WTC11 (cell line): ENCODE measurements around the gene SEZ6. TPM values are rescaled to one million over a fixed set of nuclear protein-coding genes. Genes with fewer than 3 reads are reported as not detected.

ENCODE experiments used
- ATAC-seq: fragments of 200-7000 bp; cut with Tn5 transposase; 2 replicates; pipeline ENCODE4 v1.10.0; 2021; ENCODE audit warnings: mild to moderate bottlenecking, moderate library complexity
- CTCF ChIA-PET: fragments of 300-600 bp; sonication (Branson Sonifier 250); formaldehyde crosslinking; loops from one replicate; lab custom pipeline; 2021; ENCODE audit warnings: antibody characterized with exemption; lab: Charles Lee
- POLR2A ChIA-PET: fragments of 350-600 bp; sonication (Branson Sonifier 250); formaldehyde crosslinking; loops from one replicate; lab custom pipeline; 2021; ENCODE audit warnings: antibody characterized with exemption; lab: Charles Lee
- DNase-seq: peaks from one replicate; pipeline ENCODE4 v3.0.0; 2021; ENCODE audit warnings: low spot score
- H3K27ac Mint-ChIP-seq: 2 replicates; pipeline ENCODE4 v1.8.0; 2021; ENCODE audit warnings: mixed read lengths
- H3K27me3 Mint-ChIP-seq: 2 replicates; pipeline ENCODE4 v1.8.0; 2021; ENCODE audit warnings: low read depth, mild to moderate bottlenecking, moderate library complexity, mixed read lengths
- H3K36me3 Mint-ChIP-seq: 2 replicates; pipeline ENCODE4 v1.8.0; 2021; ENCODE audit warnings: mixed read lengths
- H3K4me1 Mint-ChIP-seq: 2 replicates; pipeline ENCODE4 v1.8.0; 2022; ENCODE audit warnings: mixed read lengths
- H3K4me3 Mint-ChIP-seq: 2 replicates; pipeline ENCODE4 v1.8.0; 2021; ENCODE audit warnings: mild to moderate bottlenecking, moderate library complexity, mixed read lengths
- H3K9me3 Mint-ChIP-seq: 2 replicates; pipeline ENCODE4 v1.8.0; 2021; ENCODE audit warnings: mixed read lengths
- EMX1 ChIP-seq: fragments of 250-450 bp; sonication (Bioruptor Pico); IDR thresholded peaks from 2 replicates; pipeline ENCODE4 v1.8.0; 2021; ENCODE audit warnings: mild to moderate bottlenecking
- ETV6 ChIP-seq: sonication (generic); formaldehyde crosslinking; IDR thresholded peaks from 2 replicates; pipeline ENCODE4 v1.8.1; 2022; ENCODE audit warnings: mild to moderate bottlenecking, missing genetic modification reagents
- GTF2I ChIP-seq: fragments of 250-450 bp; sonication (Bioruptor Pico); conservative IDR thresholded peaks from 2 replicates; pipeline ENCODE4 v1.4.0; 2021; ENCODE audit warnings: mild to moderate bottlenecking
- IRF2 ChIP-seq: sonication (generic); formaldehyde crosslinking; IDR thresholded peaks from 2 replicates; pipeline ENCODE4 v1.8.0; 2022; ENCODE audit warnings: low read depth, missing genetic modification reagents, borderline replicate concordance
- MXD4 ChIP-seq: fragments of 250-450 bp; sonication (Bioruptor Pico); IDR thresholded peaks from 2 replicates; pipeline ENCODE4 v1.8.0; 2021; ENCODE audit warnings: mild to moderate bottlenecking, moderate library complexity, borderline replicate concordance
- NFATC4 ChIP-seq: fragments of 250-450 bp; sonication (Bioruptor Pico); IDR thresholded peaks from 2 replicates; pipeline ENCODE4 v1.9.0; 2021; ENCODE audit warnings: mild to moderate bottlenecking
- RORB ChIP-seq: fragments of 250-450 bp; sonication (Bioruptor Pico); IDR thresholded peaks from 2 replicates; pipeline ENCODE4 v1.9.0; 2021; ENCODE audit warnings: mild to moderate bottlenecking
- TCF7 ChIP-seq: sonication (generic); formaldehyde crosslinking; IDR thresholded peaks from 2 replicates; pipeline ENCODE4 v1.8.0; 2022; ENCODE audit warnings: mild to moderate bottlenecking, low read depth, missing genetic modification reagents, moderate library complexity
- TEAD4 ChIP-seq: sonication (generic); formaldehyde crosslinking; IDR thresholded peaks from 2 replicates; pipeline ENCODE4 v1.8.0; 2022; ENCODE audit warnings: mild to moderate bottlenecking, missing genetic modification reagents
- TP53 ChIP-seq: sonication (generic); formaldehyde crosslinking; IDR thresholded peaks from 2 replicates; pipeline ENCODE4 v1.8.1; 2023; ENCODE audit warnings: mild to moderate bottlenecking, missing genetic modification reagents
- ZNF396 ChIP-seq: fragments of 250-450 bp; sonication (Bioruptor Pico); IDR thresholded peaks from 2 replicates; pipeline ENCODE4 v1.8.0; 2021; ENCODE audit warnings: mild to moderate bottlenecking, moderate library complexity, borderline replicate concordance
- ZNF423 ChIP-seq: fragments of 250-450 bp; sonication (Bioruptor Pico); IDR thresholded peaks from 2 replicates; pipeline ENCODE4 v2.1.2; 2022; ENCODE audit warnings: mild to moderate bottlenecking, moderate library complexity
- total RNA-seq: library from RNA; stranded (reverse); gene quantifications from 3 replicates; pipeline ENCODE4 v1.2.3, GENCODE V29; 2021
- TF ChIP-seq, protein P1 (sequence below): sonication (generic); formaldehyde crosslinking; IDR thresholded peaks from 2 replicates; pipeline ENCODE4 v1.8.0; 2023; ENCODE audit warnings: mild to moderate bottlenecking, missing genetic modification reagents
- TF ChIP-seq, protein P2 (sequence below): sonication (generic); formaldehyde crosslinking; IDR thresholded peaks from 2 replicates; pipeline ENCODE4 v1.8.0; 2022; ENCODE audit warnings: mild to moderate bottlenecking, missing genetic modification reagents
- TF ChIP-seq, protein P3 (sequence below): sonication (generic); formaldehyde crosslinking; IDR thresholded peaks from 2 replicates; pipeline ENCODE4 v1.8.1; 2023; ENCODE audit warnings: mild to moderate bottlenecking, missing genetic modification reagents
- TF ChIP-seq, protein P4 (sequence below): sonication (generic); formaldehyde crosslinking; IDR thresholded peaks from 2 replicates; pipeline ENCODE4 v1.8.1; 2023; ENCODE audit warnings: mild to moderate bottlenecking, missing genetic modification reagents, moderate library complexity
- TF ChIP-seq, protein P5 (sequence below): sonication (generic); formaldehyde crosslinking; IDR thresholded peaks from 2 replicates; pipeline ENCODE4 v1.8.0; 2022; ENCODE audit warnings: mild to moderate bottlenecking, missing genetic modification reagents
- TF ChIP-seq, protein P6 (sequence below): fragments of 250-450 bp; sonication (Bioruptor Pico); IDR thresholded peaks from 2 replicates; pipeline ENCODE4 v1.9.0; 2021; ENCODE audit warnings: mild to moderate bottlenecking
- TF ChIP-seq, protein P7 (sequence below): fragments of 250-450 bp; sonication (Bioruptor Pico); IDR thresholded peaks from 2 replicates; pipeline ENCODE4 v2.1.2; 2022; ENCODE audit warnings: mild to moderate bottlenecking, moderate library complexity
- TF ChIP-seq, protein P8 (sequence below): sonication (generic); formaldehyde crosslinking; conservative IDR thresholded peaks from 2 replicates; pipeline ENCODE4 v1.8.1; 2022; ENCODE audit warnings: mild to moderate bottlenecking, missing genetic modification reagents
- TF ChIP-seq, protein P9 (sequence below): sonication (generic); formaldehyde crosslinking; conservative IDR thresholded peaks from 2 replicates; pipeline ENCODE4 v1.8.1; 2023; ENCODE audit warnings: mild to moderate bottlenecking, low read depth, missing genetic modification reagents, moderate library complexity

The SEZ6 gene
- total RNA-seq, 1 experiment from 2014 or later = 3.0 TPM

DNA sequence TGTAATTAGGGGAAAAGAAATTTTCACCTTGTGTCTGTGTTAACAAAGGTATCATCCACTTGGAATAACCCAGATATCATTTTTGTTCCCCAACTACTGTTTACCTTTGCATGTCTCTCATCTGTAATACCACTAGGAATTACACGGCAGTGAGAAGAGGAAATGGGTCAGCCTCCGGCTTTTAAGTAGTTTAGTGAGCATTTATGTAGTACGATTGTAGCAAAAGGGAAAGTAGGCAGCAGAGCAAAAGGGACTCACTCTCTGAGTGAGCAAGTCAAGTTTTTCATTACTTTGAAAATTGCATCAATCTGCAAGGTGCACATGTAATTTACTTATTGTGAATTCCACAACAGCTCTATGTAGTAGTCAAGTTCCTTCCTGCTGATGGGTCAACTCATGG, 65.7 kb downstream of the SEZ6 start (continued):
- TF ChIP-seq, protein P1, sequence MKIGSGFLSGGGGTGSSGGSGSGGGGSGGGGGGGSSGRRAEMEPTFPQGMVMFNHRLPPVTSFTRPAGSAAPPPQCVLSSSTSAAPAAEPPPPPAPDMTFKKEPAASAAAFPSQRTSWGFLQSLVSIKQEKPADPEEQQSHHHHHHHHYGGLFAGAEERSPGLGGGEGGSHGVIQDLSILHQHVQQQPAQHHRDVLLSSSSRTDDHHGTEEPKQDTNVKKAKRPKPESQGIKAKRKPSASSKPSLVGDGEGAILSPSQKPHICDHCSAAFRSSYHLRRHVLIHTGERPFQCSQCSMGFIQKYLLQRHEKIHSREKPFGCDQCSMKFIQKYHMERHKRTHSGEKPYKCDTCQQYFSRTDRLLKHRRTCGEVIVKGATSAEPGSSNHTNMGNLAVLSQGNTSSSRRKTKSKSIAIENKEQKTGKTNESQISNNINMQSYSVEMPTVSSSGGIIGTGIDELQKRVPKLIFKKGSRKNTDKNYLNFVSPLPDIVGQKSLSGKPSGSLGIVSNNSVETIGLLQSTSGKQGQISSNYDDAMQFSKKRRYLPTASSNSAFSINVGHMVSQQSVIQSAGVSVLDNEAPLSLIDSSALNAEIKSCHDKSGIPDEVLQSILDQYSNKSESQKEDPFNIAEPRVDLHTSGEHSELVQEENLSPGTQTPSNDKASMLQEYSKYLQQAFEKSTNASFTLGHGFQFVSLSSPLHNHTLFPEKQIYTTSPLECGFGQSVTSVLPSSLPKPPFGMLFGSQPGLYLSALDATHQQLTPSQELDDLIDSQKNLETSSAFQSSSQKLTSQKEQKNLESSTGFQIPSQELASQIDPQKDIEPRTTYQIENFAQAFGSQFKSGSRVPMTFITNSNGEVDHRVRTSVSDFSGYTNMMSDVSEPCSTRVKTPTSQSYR (CRISPR knock-in tag) = no peak
- no peak for TF ChIP-seq EMX1 (CRISPR knock-in tag)
- no peak for TF ChIP-seq IRF2 (CRISPR knock-in tag)
- TF ChIP-seq, all 79 proteins: peak for 0

DNA sequence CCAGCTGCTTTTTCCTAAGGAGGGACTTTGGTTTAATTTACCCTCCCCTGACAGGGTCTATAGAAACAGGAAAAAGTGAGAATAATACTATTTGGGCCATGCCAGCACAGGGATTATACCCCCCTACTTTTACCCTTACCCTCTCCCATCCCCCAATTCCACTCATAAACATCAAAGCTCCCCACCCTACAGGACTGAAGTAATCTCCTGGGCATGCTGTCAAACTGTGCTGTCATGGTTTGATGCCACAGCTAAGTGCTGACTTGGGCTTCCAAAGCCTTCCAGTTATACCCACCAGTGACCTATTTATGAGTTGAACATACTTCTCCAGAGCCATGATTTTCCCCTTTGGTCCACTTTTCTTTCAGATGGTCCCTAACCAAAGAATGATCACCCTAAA, 67.3 kb downstream of the SEZ6 start:
- Mint-ChIP-seq H3K4me3 (no peak overlapping the region), H3K36me3 (peaks cover 24% of the 10 kb centered on the region), H3K27me3 (no peaks in the 10 kb centered on the region), H3K9me3 (no peaks in the 10 kb centered on the region), H3K27ac (peak overlapping the region; percentile 50; the same call in 1 of the 2 replicates), H3K4me1 (peaks cover 58% of the 10 kb centered on the region)
- DNase-seq (no peak), ATAC-seq (no peak)
- ChIA-PET CTCF (interaction anchor here (1.1 to 2.8 kb wide), 5 partner anchors 13 to 178 kb away, joined by 4 to 13 read pairs (median 5); partner anchors contain the start of gene PHF12), POLR2A (no interaction called here)
- TF ChIP-seq ZNF423 (no peak), TP53 (CRISPR knock-in tag) (no peak), NFATC4 (CRISPR knock-in tag) (no peak), RORB (CRISPR knock-in tag) (no peak), GTF2I (CRISPR knock-in tag) (no peak), MXD4 (CRISPR knock-in tag) (no peak), TEAD4 (CRISPR knock-in tag) (no peak), TCF7 (CRISPR knock-in tag) (no peak), ZNF396 (CRISPR knock-in tag) (no peak), ETV6 (CRISPR knock-in tag) (no peak)
- TF ChIP-seq, protein P2, sequence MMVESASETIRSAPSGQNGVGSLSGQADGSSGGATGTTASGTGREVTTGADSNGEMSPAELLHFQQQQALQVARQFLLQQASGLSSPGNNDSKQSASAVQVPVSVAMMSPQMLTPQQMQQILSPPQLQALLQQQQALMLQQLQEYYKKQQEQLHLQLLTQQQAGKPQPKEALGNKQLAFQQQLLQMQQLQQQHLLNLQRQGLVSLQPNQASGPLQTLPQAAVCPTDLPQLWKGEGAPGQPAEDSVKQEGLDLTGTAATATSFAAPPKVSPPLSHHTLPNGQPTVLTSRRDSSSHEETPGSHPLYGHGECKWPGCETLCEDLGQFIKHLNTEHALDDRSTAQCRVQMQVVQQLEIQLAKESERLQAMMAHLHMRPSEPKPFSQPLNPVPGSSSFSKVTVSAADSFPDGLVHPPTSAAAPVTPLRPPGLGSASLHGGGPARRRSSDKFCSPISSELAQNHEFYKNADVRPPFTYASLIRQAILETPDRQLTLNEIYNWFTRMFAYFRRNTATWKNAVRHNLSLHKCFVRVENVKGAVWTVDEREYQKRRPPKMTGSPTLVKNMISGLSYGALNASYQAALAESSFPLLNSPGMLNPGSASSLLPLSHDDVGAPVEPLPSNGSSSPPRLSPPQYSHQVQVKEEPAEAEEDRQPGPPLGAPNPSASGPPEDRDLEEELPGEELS (CRISPR knock-in tag) = no peak
- TF ChIP-seq, protein P3, sequence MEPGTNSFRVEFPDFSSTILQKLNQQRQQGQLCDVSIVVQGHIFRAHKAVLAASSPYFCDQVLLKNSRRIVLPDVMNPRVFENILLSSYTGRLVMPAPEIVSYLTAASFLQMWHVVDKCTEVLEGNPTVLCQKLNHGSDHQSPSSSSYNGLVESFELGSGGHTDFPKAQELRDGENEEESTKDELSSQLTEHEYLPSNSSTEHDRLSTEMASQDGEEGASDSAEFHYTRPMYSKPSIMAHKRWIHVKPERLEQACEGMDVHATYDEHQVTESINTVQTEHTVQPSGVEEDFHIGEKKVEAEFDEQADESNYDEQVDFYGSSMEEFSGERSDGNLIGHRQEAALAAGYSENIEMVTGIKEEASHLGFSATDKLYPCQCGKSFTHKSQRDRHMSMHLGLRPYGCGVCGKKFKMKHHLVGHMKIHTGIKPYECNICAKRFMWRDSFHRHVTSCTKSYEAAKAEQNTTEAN (CRISPR knock-in tag) = no peak
- TF ChIP-seq, protein P4, sequence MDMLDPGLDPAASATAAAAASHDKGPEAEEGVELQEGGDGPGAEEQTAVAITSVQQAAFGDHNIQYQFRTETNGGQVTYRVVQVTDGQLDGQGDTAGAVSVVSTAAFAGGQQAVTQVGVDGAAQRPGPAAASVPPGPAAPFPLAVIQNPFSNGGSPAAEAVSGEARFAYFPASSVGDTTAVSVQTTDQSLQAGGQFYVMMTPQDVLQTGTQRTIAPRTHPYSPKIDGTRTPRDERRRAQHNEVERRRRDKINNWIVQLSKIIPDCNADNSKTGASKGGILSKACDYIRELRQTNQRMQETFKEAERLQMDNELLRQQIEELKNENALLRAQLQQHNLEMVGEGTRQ = no peak
- TF ChIP-seq, protein P5, sequence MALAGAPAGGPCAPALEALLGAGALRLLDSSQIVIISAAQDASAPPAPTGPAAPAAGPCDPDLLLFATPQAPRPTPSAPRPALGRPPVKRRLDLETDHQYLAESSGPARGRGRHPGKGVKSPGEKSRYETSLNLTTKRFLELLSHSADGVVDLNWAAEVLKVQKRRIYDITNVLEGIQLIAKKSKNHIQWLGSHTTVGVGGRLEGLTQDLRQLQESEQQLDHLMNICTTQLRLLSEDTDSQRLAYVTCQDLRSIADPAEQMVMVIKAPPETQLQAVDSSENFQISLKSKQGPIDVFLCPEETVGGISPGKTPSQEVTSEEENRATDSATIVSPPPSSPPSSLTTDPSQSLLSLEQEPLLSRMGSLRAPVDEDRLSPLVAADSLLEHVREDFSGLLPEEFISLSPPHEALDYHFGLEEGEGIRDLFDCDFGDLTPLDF (CRISPR knock-in tag) = no peak
- TF ChIP-seq, protein P6, sequence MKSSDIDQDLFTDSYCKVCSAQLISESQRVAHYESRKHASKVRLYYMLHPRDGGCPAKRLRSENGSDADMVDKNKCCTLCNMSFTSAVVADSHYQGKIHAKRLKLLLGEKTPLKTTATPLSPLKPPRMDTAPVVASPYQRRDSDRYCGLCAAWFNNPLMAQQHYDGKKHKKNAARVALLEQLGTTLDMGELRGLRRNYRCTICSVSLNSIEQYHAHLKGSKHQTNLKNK (CRISPR knock-in tag) = no peak
- TF ChIP-seq, protein P7, sequence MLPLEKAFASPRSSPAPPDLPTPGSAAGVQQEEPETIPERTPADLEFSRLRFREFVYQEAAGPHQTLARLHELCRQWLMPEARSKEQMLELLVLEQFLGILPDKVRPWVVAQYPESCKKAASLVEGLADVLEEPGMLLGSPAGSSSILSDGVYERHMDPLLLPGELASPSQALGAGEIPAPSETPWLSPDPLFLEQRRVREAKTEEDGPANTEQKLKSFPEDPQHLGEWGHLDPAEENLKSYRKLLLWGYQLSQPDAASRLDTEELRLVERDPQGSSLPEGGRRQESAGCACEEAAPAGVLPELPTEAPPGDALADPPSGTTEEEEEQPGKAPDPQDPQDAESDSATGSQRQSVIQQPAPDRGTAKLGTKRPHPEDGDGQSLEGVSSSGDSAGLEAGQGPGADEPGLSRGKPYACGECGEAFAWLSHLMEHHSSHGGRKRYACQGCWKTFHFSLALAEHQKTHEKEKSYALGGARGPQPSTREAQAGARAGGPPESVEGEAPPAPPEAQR (CRISPR knock-in tag) = no peak
- TF ChIP-seq, protein P8, sequence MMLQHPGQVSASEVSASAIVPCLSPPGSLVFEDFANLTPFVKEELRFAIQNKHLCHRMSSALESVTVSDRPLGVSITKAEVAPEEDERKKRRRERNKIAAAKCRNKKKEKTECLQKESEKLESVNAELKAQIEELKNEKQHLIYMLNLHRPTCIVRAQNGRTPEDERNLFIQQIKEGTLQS (CRISPR knock-in tag) = no peak
- TF ChIP-seq, protein P9, sequence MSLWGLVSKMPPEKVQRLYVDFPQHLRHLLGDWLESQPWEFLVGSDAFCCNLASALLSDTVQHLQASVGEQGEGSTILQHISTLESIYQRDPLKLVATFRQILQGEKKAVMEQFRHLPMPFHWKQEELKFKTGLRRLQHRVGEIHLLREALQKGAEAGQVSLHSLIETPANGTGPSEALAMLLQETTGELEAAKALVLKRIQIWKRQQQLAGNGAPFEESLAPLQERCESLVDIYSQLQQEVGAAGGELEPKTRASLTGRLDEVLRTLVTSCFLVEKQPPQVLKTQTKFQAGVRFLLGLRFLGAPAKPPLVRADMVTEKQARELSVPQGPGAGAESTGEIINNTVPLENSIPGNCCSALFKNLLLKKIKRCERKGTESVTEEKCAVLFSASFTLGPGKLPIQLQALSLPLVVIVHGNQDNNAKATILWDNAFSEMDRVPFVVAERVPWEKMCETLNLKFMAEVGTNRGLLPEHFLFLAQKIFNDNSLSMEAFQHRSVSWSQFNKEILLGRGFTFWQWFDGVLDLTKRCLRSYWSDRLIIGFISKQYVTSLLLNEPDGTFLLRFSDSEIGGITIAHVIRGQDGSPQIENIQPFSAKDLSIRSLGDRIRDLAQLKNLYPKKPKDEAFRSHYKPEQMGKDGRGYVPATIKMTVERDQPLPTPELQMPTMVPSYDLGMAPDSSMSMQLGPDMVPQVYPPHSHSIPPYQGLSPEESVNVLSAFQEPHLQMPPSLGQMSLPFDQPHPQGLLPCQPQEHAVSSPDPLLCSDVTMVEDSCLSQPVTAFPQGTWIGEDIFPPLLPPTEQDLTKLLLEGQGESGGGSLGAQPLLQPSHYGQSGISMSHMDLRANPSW (CRISPR knock-in tag) = no peak
